NCI-H2029 treated with DMSO at 0.1 percent for 48 hours (cell line): ENCODE data around the gene PLAC1.

Experiments
- DNase-seq: peaks from one replicate; lab custom pipeline; 2025; lab: John Stamatoyannopoulos, UW

Gene PLAC1

DNA sequence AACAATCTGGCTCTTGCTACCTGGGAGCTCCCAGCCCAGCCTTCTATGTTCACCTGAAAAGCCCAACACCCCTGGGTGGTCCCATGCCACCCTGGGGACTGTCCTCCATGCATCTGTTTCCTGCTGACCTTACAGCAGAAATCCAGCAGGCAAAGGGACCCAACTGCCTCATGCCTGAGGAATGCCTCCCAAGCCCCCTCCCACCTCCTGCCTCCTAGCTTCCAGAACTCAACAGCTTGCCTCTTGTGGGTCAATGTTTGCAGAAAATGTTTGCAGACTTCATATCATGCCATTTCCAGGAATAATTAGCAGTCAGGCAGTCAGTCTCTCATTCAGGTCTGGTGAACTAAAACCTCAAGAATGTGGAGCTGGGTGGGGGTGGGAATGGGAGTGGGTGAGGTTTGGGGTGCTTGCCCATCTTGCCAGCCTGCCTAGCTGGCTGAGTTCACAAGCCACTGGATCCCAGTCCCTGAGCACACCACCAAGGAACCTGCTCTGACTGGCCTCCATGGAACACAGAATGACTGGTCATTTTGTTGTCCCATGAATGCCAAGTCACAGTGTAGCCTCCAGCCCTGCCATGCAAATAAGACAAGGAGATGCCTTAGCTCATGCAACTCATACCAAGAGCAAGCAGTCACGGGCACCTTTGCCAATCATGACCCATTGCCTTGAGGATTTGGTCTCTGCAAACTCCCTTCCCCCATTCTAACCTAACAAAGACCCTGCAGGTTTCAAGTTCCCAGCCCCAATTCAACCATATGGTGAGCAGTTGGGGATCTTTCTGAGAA is 12.1 kb upstream of the PLAC1 start:
- DNase-seq: peak; percentile 6

GRCh38 chrX:134669378-134670098 is 11.3 kb upstream of the PLAC1 start:
- DNase-seq: no peak

DNA sequence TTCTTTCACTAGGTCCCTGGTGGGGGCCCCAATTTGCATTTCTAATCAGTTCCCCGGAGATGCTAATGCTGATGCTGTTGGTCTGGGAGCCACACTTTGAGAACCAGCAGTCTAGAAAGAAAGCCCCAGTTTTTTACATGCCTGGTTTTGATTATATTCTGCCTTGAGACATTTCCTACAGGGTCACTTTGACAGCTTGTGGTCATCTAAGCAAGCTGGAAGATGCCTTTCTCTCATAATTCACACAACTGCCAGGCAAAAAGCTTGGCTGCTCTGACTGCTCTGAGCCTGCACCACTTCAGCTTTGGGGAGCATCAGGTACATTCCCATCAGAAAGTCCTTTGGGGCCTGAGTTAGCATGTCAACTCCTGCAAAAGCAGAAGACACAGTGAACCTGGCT is 5.9 kb upstream of the PLAC1 start:
- no peak for DNase-seq

GRCh38 chrX:134661295-134661694 is 3.0 kb upstream of the PLAC1 start:
- DNase-seq: no peak

DNA sequence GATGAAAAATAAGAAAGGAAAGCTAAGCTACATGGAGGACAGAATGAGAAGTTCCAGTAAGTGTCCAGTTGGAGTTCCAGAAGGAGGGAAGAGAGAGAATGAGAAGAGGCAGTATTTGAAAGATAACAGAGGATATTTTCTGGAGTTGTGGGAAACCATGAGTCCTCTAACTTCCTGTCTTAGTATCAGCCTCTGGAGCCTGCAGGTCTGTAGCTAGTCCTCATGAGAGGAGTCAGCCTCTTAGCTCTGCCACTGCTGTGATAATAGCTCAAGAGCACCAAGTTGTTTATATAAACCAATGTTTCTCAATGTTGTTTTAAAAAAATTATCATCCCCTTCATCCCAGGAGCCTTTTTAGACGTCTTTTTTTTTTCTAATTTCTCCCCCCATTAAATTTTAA is 2.4 kb upstream of the PLAC1 start:
- no peak for DNase-seq

DNA sequence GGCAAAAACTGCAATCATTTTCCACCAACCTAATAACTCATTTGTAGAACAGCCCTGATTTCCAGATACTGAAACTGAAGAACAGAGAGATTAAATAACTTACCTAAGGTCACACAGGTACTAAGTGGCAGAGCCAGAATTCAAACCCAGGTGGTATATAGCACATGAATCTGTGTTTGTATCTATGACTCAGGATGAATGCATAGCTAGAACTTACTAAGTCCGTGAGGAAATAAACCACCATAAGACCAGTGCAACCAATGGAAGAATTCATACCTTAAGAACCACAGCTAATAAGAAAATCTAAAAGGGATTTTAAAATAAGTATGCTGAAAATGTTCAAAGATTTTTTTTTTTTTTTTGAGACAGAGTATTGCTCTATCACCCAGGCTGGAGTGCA is 1.5 kb upstream of the PLAC1 start:
- no peak for DNase-seq

- peak; percentile 14 for DNase-seq
These were observed 421 bp upstream of the PLAC1 start for GRCh38 chrX:134658760-134659023.

DNA sequence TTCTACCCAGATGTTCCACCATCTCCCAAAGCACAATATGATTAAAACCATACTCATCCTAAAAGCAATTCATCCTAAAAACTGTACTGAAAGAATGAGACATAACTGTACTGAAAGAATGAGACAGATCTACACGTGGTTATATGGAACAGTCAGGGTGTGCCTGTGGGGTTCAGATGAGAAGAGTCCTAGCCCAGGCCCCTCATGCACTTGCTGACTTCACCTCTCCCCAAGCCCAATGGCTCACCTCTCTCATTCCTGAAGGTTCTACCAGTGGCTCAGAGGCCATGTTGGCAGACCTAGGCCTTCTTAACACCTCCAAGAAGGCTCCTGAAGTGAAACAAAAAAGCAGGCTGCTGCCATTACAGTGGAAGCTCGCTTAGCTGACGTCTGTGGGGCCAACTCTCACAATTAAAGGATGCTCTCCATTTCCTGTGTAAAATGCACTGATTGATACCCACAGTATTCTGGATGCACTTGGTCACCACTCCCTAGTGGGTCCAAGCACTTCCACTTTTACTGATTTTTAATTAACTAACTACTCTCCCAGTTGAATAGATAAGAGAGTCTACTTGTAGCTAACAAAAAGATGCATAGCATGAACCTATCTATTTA is 3.8 kb downstream of the PLAC1 start:
- no peak for DNase-seq

- DNase-seq: no peak
These were observed 4.4 kb downstream of the PLAC1 start for GRCh38 chrX:134653835-134654234.

DNA sequence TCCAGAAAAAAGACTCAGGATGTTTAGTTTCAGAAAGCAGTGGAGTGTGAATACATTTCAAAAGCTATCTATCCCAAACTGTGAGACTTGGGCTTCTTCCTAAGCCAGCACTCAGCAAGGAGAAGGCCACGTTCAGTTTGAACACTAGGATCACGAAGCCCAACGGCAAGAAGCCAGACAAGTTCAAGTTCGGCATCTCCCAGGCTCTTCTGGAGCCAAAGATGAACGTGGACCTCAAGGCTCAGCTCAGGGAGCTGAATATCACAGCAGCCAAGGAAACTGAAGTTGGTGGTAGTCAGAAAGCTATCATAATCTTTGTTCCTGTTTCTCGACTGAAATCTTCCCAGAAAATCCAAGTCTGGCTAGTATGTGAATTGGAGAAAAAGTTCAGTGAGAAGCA is 7.6 kb downstream of the PLAC1 start:
- DNase-seq: no peak

GRCh38 chrX:134649770-134650169 is 8.5 kb downstream of the PLAC1 start:
- no peak for DNase-seq

- DNase-seq: no peak
These were observed 10.8 kb downstream of the PLAC1 start for GRCh38 chrX:134647477-134647877.

DNA sequence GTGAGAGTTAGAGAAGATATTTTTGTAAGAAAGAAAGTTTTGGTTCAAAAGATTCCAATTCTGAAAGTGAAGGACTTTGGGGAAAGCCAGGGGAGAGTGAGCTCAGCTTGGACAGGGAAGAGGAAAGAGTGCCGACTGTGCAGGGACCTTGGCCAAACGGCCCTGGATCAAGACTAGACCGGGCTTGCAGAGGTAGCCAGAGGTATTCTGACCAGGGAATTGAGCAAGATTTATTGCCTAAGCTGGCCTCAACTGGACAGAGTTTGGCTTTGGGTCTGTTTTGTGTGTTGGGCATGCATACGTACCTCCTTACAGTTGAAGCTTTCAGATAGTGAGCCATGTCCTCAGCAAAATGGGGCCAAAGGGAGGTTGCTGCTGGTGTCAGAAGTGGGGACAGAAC is 11.6 kb downstream of the PLAC1 start:
- no peak for DNase-seq

GRCh38 chrX:134645936-134646543 is 12.2 kb downstream of the PLAC1 start:
- DNase-seq: no peak

DNA sequence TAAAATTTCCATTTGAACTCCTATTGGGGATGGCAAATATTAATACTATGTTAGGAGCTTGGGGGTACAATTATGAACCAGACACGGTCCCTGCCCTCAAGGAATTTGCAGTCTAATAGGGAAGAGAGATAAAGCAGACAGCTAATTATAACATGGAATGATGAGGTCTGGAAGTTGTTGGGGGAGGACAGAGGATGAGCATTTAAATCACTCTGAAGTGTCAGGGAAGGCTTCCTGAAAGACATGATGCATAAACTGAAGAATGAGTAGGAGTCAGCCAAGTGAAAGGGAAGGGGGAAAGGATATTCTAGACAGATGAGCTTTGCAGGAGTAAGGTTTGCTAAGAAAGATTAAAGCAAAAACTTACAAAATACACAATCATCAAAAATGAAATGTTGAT is 15.9 kb downstream of the PLAC1 start:
- no peak for DNase-seq

GRCh38 chrX:134641346-134641745 is 16.9 kb downstream of the PLAC1 start:
- no peak for DNase-seq

DNA sequence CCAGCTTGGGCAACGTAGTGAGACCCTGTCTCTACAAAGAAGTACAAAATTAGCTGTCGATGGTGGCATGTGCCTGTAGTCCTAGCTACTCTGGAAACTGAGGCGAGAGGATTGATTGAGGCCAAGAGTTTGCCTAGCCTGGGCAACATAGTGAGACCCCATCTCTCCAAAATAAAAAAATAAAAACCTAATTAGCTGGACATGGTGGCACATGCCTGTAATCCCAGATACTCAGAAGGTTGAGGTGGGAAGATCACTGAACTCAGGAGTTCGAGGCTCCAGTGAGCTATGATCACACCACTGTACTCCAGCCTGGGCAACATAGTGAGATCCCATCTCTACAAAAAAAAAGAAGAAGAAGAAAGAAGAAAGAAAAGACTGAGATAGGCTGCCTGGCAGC is 17.4 kb downstream of the PLAC1 start:
- no peak for DNase-seq

GRCh38 chrX:134636851-134637250 is 21.4 kb downstream of the PLAC1 start:
- no peak for DNase-seq

GRCh38 chrX:134634691-134635090 is 23.6 kb downstream of the PLAC1 start:
- DNase-seq: no peak

GRCh38 chrX:134633832-134634231 is 24.4 kb downstream of the PLAC1 start:
- DNase-seq: no peak

GRCh38 chrX:134633394-134633793 is 24.9 kb downstream of the PLAC1 start:
- DNase-seq: no peak

GRCh38 chrX:134632355-134632754 is 25.9 kb downstream of the PLAC1 start:
- DNase-seq: no peak
